ENCODE results near the gene MED17.
"Not testable (repeated sequence)": the region's sequence is repeated elsewhere in the genome, so short reads cannot be mapped to it uniquely, and the experiment has no call there.

Gene MED17, protein sequence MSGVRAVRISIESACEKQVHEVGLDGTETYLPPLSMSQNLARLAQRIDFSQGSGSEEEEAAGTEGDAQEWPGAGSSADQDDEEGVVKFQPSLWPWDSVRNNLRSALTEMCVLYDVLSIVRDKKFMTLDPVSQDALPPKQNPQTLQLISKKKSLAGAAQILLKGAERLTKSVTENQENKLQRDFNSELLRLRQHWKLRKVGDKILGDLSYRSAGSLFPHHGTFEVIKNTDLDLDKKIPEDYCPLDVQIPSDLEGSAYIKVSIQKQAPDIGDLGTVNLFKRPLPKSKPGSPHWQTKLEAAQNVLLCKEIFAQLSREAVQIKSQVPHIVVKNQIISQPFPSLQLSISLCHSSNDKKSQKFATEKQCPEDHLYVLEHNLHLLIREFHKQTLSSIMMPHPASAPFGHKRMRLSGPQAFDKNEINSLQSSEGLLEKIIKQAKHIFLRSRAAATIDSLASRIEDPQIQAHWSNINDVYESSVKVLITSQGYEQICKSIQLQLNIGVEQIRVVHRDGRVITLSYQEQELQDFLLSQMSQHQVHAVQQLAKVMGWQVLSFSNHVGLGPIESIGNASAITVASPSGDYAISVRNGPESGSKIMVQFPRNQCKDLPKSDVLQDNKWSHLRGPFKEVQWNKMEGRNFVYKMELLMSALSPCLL

DNA sequence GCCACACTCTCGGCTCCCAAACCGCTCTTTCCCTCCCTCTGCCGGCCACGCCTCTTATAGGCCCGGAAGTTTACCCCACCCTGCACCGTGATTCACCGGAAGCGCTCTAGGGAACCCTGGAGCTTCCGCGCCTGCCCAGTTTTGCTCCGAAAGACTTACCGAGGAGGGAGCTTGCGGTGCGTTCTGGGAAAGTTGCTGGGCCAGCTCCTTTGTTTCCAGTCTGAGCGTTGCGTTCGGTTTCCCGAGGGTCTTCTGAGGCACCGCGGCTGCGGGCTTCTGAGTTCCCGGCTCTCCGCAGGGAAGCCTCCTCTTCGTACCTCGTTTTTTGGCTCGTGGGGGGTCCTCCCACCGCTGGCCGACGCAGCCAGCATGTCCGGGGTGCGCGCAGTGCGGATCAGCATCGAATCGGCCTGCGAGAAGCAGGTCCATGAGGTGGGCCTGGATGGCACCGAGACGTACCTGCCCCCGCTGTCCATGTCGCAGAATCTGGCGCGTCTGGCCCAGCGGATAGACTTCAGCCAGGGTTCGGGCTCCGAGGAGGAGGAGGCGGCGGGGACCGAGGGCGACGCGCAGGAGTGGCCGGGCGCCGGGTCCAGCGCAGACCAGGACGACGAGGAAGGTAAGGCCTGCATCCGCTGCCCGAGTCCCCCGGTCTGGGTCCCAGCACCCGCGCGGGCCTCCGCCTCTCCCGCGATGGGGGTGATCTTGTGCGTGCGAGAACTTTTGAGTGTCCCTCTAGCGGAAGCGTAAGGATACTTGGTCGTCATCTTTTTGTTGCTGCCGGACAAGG is at the start of gene MED17:
Gene MED17, plus strand, starts transcription at position 138 of the 790 bp plus-strand sequence. Its CDS starts 232 bp downstream, at position 370.
- DNase-seq, result peak; percentile 89

DNA sequence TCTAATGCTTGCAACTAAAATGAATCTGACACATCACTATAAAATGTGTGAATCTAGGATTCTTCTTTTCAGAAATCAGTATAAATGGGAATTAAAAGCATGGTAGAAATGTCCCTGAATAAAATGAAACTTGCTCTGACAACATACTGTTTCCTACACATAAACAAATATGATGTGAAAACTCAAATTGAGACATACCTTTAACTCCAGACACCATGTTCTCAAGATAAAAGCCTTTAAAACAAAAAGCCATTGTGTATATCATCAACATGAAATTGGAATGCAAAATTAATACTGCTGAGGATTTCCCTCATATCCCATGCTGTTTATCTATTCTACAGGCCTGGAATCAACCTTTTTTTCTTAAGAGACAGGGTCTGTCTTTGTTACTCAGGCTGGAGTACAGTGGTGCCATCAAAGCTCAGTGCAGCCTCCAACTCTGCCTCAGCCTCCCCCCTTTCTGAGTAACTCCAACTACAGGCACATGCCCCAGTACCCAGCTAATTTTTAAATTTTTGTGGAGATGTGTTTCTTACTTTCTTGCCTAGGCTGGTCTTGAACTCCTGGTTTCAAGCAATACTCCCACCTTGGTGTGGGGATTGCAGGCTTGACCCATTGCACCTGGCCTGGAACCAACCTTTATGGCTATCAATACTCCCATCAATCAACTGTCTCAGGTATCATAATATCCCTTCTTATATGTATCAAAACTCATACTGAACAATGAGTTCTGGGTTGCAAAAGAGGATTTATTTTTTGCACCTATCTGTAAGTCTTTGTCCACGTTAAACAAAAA is 49.5 kb upstream of the MED17 start:
- DNase-seq, result no peak

DNA sequence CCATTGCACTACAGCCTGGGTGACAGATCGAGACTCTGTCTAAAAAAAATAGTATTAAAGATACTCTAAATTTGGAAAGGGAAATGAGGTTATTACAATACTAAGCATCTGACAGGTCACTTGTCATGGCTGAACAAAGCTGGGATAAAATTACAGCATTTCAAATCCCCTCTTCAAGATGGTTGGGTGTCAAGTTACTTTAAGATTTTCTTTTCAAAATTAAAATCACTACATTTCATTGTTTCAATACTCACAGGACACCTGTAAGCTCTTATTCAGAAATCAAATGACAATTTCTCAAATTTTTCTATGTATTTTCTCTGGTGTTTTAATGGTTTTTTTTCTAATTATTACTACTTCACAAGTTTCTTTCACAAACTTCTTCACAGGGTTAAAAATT is 48.5 kb upstream of the MED17 start:
- no peak for DNase-seq

DNA sequence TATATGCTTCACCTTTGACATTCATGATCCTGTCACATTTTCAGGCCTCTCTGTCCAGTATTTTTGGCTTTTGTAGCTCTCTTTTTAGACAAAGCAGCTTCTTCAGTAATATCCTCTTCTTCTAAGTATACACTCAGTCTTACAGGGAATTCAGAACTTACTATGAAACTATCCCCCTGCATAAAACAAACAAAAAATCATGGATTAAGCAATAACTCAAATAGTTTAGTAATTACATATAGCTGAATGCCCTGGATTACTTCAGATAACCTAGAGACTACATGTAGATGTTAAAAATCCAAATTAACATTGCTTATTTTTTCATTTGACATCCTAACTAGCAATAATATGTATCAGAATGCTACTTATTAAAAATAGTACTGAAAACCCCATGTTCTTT is 48.0 kb upstream of the MED17 start:
- DNase-seq, result no peak

DNA sequence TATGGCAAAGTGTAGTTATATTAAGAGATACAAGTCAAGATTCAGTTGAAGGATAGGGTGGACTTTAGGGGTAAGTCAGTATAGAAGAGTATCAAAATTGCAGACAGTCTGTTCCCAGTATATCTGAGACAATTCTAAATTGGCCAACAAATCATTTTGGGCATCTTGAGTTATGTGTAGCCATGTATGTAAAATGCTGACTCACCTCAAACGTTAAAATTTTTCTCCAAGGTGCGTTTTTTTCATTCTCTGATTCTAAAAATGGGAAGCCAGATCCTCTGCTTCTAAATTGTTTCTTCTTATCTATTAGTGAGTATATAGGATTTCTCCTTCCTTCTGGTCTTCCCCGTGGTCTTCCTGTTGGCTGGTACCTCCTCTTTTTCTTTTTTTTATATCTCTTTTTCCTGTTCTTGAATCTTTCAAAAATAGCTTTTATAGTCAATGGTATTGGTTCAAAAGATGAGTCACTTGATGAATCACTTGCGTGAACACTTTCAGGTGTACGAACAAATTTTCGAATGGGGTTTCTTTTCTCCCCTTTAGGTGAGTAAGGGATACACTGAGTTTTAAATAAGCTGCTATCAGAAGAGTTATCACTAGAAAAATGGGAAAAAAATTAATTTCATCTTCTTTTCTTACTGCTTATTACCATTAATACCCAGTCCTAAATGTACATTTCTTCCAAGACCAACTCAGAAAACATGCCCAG is 46.0 kb upstream of the MED17 start:
- DNase-seq, result peak; percentile 30

DNA sequence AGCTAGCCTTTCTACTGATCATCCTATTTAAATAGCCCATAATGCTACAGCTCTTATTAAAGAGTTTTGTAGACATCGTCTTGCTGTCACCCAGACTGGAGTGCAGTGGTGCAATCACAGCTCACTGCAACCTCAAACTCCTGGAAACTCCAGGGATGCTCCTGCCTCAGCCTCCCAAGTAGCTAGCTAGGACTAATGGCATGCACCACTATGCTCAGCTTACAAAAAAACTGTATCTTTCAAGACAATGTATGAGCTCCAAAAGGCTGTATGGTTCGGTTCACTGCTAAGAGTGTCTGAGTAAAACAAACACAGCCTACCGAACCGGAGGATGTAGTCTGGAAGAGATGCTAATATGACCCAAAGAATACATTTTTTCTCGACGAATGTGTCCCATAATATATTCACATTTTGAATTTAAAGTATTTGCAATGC is 45.4 kb upstream of the MED17 start:
- no peak for DNase-seq

DNA sequence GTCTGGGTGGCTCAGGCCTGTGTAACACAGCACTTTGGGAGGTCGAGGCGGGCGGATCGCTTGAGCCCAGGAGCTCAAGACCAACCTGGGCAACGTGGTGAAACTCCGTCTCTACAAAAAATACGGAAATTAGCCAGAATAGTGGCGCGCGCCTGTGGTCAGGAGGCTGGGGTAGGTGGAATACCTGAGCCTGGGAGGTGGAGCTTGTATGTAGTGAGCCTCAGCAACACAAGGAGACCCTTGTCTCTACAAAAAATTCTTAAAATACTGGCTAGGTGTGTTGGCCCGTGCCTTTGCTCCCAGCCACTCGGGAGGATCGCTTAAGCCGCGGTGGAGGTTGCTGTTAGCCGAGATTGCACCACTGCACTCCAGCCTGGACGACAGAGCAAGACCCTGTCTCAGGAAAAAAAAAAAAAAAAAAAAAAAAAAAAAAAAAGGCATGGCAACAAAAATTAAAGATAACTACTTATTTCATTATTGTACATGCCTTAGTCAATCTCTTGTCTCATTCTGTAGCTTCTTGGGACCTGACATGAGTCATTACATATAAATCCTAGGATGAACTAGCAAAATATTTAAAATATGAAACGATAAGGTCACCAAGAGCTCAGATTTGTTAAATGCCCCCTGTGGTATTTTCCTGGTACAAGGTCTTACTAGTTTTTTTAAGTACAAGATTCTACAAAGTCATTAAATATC is 43.9 kb upstream of the MED17 start:
- DNase-seq, result peak; percentile 51

DNA sequence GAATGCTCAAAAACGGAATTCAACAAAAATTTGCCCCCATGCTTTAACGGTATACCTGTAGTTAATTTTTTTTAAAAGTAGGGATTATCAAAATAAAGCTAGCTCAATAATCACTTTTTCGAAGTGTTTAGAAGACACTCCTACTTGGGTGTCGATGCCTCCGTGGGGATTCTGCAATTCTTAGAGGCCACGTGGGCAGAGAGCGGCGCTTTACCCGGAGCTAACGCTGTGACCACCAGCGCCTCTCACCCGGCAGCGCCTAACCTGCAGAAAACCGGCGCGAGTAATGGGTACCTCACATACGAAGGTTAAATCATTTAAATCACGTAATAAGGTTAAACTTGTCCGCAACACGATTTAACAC is 43.4 kb upstream of the MED17 start:
- DNase-seq, result peak; percentile 67

DNA sequence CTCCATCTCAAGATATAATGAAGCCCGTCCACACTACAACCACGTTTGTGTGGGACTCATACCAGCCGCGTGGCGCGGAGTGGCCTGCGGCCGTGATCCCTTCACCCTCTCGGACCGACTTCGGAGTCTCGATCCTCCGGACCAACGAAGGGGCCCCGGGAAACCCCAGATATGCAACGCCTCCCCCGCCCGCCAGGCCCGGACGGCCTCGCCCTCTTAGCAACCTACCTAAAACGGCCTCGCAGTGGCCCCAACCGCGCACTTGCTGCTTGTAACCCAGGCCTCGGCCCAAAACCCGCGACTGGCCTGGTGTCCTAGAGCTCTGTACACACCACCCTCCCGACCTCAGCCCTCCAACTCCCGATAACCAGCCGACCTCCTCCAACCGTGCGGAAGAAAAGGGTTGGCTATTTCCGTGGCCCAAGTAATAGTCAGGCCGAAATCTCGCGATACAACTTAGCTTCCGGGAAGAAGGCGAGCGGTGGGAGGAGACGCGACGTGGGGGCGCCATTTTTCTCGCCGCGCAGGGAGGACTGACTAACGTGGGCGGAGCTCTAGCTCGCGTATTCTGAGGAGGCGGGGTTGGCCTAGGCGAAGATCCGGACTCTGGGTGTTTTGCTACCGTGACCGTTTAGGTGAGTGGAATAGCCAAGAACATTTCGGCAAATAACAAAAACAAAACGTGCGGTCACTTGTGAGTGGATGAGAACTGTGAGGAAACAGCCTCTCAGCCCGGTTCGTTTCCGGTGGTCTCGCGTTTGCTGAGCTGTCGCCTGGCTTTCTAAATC is 42.8 kb upstream of the MED17 start, which contains the start of the genes C11orf54 and TAF1D:
Gene C11orf54, plus strand, starts transcription at position 579 of the 788 bp plus-strand sequence. CDS start 5,722 bp downstream, outside the sequence.
Gene TAF1D, minus strand, starts transcription at position 402 of the 788 bp plus-strand sequence. CDS start 2,191 bp downstream, outside the sequence.
- peak; percentile 98 for DNase-seq

DNA sequence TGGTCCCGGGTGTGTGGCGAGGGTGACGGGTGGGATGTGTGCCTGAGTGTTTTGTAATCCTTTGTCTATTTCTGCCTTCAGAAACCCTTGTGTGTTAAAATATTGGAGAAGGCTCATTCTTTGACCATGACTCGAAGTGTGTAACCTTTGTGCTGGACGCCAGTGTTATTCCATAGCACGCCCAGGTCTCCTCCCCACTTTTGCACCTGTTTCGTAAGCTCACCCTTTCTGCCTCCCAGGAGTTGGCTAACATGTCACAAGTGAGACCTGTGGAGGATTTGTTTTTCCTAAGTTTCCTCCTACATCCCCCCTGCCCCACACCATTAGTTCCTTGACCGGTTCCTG is 42.2 kb upstream of the MED17 start:
- no peak for DNase-seq

DNA sequence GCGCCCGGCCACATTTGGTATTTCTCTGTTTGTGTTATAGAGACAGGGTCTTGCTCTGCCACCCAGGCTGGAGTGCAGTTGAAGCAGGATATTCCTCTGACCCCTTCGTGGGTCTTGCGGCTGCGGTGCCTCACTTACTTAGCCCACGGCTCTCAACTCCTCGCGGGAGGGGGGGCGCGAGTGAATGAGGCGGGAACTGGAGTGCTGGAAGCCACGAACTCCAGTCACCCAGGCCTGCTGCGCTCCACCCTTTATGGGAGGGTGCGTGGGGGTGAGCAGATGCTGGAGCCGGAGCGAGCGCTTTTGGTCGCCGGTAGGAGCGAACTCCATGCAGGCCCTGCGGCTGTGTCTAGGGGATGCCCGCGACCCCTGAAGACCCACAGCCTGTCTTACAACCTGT is 40.8 kb upstream of the MED17 start:
- no peak for DNase-seq

DNA sequence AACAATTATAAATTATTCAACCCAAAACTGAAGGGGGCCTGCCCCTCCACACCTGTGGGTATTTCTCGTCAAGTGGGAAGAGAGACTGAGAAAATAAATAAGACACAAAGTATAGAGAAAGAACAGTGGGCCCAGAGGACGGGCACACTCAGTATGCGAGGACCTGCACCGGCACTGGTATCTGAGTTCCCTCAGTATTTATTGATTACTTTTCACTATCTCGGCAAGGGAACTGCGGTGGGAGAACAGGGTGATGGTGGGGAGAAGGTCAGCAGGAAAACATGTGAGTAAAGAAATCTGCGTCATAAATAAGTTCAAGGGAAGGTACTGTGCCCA is 39.4 kb upstream of the MED17 start:
- no peak for DNase-seq

DNA sequence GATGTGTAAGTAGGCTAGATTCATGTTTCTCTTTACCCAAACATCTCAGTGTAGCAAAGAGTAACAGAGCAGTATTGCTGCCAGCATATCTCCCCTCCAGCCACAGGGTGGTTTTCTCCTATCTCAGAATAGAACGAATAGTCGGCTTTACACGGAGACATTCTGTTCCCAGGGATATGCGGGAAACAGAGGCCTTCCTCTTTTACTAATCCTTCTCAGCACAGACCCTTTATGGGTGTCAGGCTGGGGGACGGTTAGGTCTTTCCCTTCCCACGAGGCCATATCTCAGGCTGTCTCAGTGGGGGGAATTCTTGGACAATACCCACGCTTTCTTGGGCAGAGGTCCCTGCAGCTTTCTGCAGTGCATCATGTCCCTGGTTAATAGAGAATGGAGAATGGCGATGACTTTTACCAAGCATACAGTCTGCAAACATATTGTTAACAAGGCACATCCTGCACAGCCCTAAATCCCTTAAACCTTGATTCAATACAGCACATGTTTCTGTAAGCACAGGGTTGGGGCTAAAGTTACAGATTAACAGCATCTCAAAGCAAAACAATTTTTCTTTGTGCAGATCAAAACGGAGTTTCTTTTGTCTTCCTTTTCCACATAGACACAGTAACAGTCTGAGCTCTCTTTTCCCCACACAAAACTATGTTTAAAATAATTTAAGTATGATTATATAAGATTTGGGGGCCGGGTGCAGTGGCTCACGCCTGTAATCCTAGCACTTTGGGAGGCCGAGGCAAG is 38.9 kb upstream of the MED17 start:
- not testable (repeated sequence) for DNase-seq

DNA sequence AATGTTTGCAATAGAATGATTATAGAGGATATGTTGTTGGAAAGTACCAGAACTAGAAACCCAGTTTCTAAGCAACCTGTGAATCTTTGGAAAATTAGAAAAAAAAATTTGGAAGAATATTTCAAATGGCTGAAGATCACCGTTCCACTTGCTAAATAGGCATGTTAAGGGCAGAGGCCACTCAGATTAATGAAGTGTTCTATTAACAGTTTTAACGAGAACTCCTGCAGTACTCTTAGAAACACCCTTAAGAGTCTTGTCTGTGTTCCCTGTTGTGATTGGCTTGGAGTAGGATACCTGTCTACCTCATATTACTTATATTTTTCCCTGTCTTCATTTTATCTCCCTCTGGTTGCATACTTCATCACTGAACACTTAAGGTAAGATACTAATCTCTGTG is 38.0 kb upstream of the MED17 start:
- no peak for DNase-seq

DNA sequence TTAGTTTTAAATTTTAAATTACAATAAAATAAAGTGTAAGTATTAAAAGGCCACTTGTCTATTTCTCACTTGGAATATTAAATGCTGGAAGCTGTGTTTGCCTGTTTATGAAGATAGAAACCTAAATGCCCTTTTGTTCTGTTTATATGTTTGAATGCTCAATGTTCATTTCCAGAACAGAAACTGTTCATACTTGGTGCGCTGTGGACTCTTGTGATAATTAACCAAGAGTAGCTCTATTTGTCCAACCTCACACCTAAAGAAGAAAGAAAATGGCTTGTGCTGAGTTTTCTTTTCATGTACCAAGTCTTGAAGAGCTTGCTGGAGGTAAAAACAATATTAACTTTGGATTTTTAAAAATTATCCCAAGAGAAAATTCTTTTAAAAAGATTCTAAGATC is 37.0 kb upstream of the MED17 start:
- no peak for DNase-seq

DNA sequence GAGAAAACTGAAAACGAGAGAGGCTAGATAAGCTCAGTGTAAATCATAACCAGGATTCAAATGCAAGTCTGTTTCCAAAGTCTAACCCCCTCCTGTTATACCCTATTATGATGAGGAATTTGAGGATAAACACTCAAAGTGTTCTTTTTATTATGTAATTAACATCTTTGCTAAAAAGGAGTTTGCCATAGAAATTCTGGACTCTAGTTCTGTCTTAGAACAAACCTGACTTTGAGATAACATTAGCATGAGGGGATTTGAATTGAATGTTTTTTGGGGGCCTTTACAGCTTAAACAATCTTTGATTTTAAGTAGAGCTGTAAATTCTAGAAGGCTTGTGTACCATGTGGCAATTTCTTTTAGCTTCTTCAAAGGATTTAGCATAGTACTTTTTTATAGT is 33.1 kb upstream of the MED17 start:
- DNase-seq, result no peak

DNA sequence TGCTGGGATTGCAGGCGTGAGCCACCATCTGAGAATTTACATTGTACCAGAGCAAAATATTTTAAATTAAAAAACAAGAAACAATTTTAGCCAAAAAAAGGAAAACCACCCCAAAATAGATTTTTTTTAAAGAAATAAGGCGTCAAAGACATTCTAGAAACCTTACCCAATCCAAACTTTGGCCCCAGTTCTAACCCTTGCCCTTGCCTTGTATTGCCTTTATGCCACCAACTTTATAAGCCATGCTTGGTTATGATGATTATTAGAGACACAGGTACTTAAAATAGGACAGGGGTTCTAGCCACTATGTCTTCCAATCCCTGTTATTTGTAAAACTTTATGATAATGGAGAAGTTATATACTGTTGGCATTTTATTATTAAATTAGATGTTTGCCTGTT is 30.8 kb upstream of the MED17 start:
- no peak for DNase-seq

DNA sequence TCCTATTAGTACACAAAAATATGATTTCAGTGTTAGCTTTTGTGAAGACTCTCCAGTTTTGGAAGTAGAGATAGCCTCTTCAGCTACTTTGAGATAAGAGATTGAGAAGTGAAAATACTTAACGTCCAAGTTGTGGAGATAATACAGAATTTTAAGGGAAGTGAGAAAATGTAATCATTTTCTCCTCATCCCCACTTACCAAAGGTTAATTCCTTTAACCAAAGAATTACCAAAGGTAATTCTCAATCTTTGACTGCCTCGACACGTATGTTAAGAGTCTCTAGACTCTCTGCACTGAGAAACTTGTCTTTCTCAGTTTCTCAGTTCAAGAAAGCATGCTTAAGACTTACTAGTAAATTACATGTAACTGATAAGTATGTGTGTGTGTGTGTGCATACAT is 27.3 kb upstream of the MED17 start:
- no peak for DNase-seq

DNA sequence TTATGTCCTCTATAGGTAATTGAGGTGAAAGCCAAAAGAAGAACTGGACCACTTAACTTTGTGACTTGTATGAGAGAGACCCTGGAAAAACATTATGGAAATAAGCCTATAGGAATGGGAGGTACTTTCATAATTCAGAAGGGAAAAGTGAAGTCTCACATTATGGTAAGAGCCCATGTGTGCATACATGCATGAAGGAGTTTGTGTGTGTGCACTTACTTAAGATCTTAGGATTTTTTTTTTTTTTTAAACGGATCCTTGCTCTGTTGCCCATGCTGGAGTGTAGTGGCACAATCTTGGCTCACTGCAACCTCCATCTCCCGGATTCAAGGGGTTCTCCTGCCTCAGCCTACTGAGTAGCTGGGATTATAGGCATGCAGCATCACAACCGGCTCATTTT is 26.8 kb upstream of the MED17 start:
- DNase-seq, result no peak
